B cell (primary cell): ENCODE data around the gene CDHR2. TPM values are rescaled to one million over a fixed set of nuclear protein-coding genes. Genes with fewer than 3 reads are reported as not detected.

Experiments used
- ATAC-seq: fragments of 200-7000 bp; cut with Tn5 transposase; one replicate; pipeline ENCODE4 v1.10.0; 2021; ENCODE audit warnings: low read depth, mild to moderate bottlenecking, moderate number of reproducible peaks, moderate library complexity
- CTCF ChIA-PET: fragments of 350-600 bp; sonication (Branson Sonifier 250); formaldehyde crosslinking; loops from one replicate; lab custom pipeline; 2021; ENCODE audit warnings: antibody characterized with exemption, inconsistent platforms; lab: Charles Lee
- POLR2A ChIA-PET: fragments of 350-600 bp; sonication (Branson Sonifier 250); formaldehyde crosslinking; loops from one replicate; lab custom pipeline; 2021; ENCODE audit warnings: antibody characterized with exemption; lab: Charles Lee
- DNase-seq: peaks from one replicate; pipeline ENCODE4 v3.0.0; 2013
- H2AFZ ChIP-seq: 2 replicates; pipeline ENCODE4 v1.6.1; 2012; ENCODE audit warnings: mild to moderate bottlenecking, low read depth, low read length; ENCODE audit not compliant: insufficient read depth, poor library complexity, severe bottlenecking
- H3K27ac ChIP-seq, 2 donors: 1 replicate in 1 of 2; 2 replicates in 1 of 2; pipeline ENCODE4 v1.5.1; 2012 to 2013; ENCODE audit warnings: low read length in 2 of 2, mild to moderate bottlenecking in 2 of 2, moderate library complexity in 1 of 2
- H3K27me3 ChIP-seq, 4 experiments: fragments of 200-600 bp in 1 of 4; sonication (generic) in 1 of 4; replicated peaks in 1 of 4; 1 replicate in 2 of 4; 2 replicates in 2 of 4; pipeline versions ENCODE4 v1.6.1 to v1.7.0; 2013 to 2016; ENCODE audit warnings: low read length in 3 of 4, mild to moderate bottlenecking in 2 of 4, mixed read lengths in 1 of 4, moderate library complexity in 1 of 4; ENCODE audit not compliant: insufficient read depth in 4 of 4, control insufficient read depth in 3 of 4; ENCODE audit errors: control extremely low read depth in 1 of 4
- H3K36me3 ChIP-seq, 2 experiments: replicated peaks in 1 of 2; 1 replicate in 1 of 2; 2 replicates in 1 of 2; pipeline versions ENCODE4 v1.6.1 to v1.7.1; 2013; ENCODE audit warnings: low read length in 1 of 2; ENCODE audit not compliant: insufficient read depth in 2 of 2, control insufficient read depth in 1 of 2; ENCODE audit errors: control extremely low read depth in 1 of 2, extremely low read depth in 1 of 2
- H3K4me1 ChIP-seq, 2 donors: fragments of 200-600 bp in 1 of 2; sonication (generic) in 1 of 2; 1 replicate in 1 of 2; 2 replicates in 1 of 2; pipeline versions ENCODE4 v1.5.1 to v1.6.1; 2013 to 2017; ENCODE audit warnings: low read length in 2 of 2; ENCODE audit not compliant: control insufficient read depth in 2 of 2, insufficient read depth in 2 of 2
- H3K4me2 ChIP-seq: replicated peaks from 2 replicates; pipeline ENCODE3; 2012; ENCODE audit warnings: mild to moderate bottlenecking, low read depth, low read length; ENCODE audit not compliant: poor library complexity, severe bottlenecking
- H3K4me3 ChIP-seq, 5 experiments: fragments of 200-600 bp in 1 of 5; sonication (generic) in 1 of 5; 1 replicate in 3 of 5; 2 replicates in 2 of 5; pipeline versions ENCODE4 v1.5.1 to v1.7.0; 2011 to 2016; ENCODE audit warnings: low read length in 4 of 5, mild to moderate bottlenecking in 4 of 5, low read depth in 2 of 5, control low read depth in 1 of 5, moderate library complexity in 1 of 5; ENCODE audit not compliant: insufficient read depth in 1 of 5; ENCODE audit errors: control extremely low read depth in 1 of 5, extremely low read depth in 1 of 5
- H3K79me2 ChIP-seq: fragments of 200-600 bp; sonication (generic); one replicate; pipeline ENCODE4 v1.6.0; 2016; ENCODE audit warnings: low read length; ENCODE audit not compliant: control insufficient read depth, insufficient read depth
- H3K9ac ChIP-seq: fragments of 200-600 bp; sonication (generic); 2 replicates; pipeline ENCODE4 v1.6.1; 2017; ENCODE audit warnings: mild to moderate bottlenecking, low read length, moderate library complexity
- H3K9me3 ChIP-seq, 3 donors: one replicate each; pipeline versions ENCODE4 v1.6.1 to v1.7.1; 2013; ENCODE audit warnings: low read length in 2 of 3; ENCODE audit not compliant: control insufficient read depth in 2 of 3, insufficient read depth in 1 of 3; ENCODE audit errors: control extremely low read depth in 1 of 3
- H4K20me1 ChIP-seq: 2 replicates; pipeline ENCODE4 v1.6.0; 2012; ENCODE audit warnings: mild to moderate bottlenecking, low read length; ENCODE audit not compliant: insufficient read depth, control insufficient read depth, poor library complexity, severe bottlenecking
- H3K27ac Mint-ChIP-seq: one replicate; pipeline ENCODE4 v1.8.0; 2021; ENCODE audit warnings: mixed read lengths
- H3K27me3 Mint-ChIP-seq: one replicate; pipeline ENCODE4 v1.8.0; 2021; ENCODE audit warnings: mixed read lengths
- H3K4me1 Mint-ChIP-seq: one replicate; pipeline ENCODE4 v1.8.0; 2021; ENCODE audit warnings: mixed read lengths
- H3K4me3 Mint-ChIP-seq: one replicate; pipeline ENCODE4 v1.8.0; 2021; ENCODE audit warnings: mixed read lengths
- H3K9me3 Mint-ChIP-seq: one replicate; pipeline ENCODE4 v1.8.0; 2022; ENCODE audit warnings: mixed read lengths; ENCODE audit not compliant: insufficient read depth
- EZH2 ChIP-seq: IDR thresholded peaks from 2 replicates; pipeline ENCODE4 v1.6.1; 2012; ENCODE audit warnings: borderline replicate concordance, low read depth, mild to moderate bottlenecking, moderate library complexity, low read length; ENCODE audit not compliant: insufficient read depth, poor library complexity, severe bottlenecking
- WGBS: methylation state at CpG from one replicate; pipeline ENCODE4 v1.1.5; 2013; ENCODE audit warnings: missing lambda C conversion rate; ENCODE audit not compliant: insufficient coverage; 5-methylcytosine and 5-hydroxymethylcytosine counted together
- intact Hi-C: fragments of 100-400 bp; cut with micrococcal nuclease; formaldehyde crosslinking; loops from one replicate; pipeline ENCODE4 v1.10.0; 2022
- polyA plus RNA-seq: library from polyadenylated mRNA; depleted of rRNA; stranded (reverse); fragments of >200 nt; gene quantifications from 2 replicates; pipeline ENCODE4 v1.2.3, GENCODE V29; 2012
- total RNA-seq, 2 donors: library from RNA; stranded (reverse); fragments of 120-200 nt in 1 of 2; gene quantifications; 1 replicate in 1 of 2; 2 replicates in 1 of 2; pipeline versions ENCODE4 v1.2.3 to v1.2.4, GENCODE V29; 2013 to 2022
- TF ChIP-seq, protein P1 (sequence below): fragments of 200-600 bp; IDR thresholded peaks from one replicate; pipeline ENCODE4 v1.8.0; 2022; ENCODE audit warnings: antibody characterized with exemption, mild to moderate bottlenecking

Gene CDHR2
- total and polyA plus RNA-seq, 2 donors (not counting 1 experiment from before 2014, with no cell fraction given): 0.25 to 1.7 TPM

DNA sequence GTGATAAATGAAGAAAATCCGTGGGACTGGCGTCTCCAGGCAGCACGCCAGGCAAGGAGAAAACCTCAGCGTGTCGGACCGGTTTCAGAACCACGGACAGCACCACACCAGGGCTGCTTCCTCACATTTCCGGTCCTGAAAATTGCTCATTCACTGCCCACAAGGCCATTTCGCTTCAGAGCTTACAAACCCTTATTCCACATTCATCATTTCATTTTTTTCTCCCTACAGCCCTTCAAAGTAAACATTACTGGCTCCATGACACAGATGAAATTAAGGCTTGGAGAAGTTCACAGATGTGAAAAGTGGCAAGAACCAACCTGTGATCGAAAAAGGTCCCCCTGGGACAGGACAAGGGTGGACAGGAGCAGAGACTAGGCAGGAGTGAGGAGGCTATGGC, 62.3 kb downstream of the CDHR2 start:
- Histone ChIP-seq H3K27me3 (peaks cover 0 to 26% (median 10%) of the 10 kb centered on the region in 4 experiments), H3K4me1 (peaks cover 4 to 9% of the 10 kb centered on the region in 2 donors), H3K9me3 (no peaks in the 10 kb centered on the region), H3K79me2 (no peaks in the 10 kb centered on the region), H3K4me2 (no peak overlapping the region), H3K4me3 (no peak overlapping the region), H4K20me1 (no peaks in the 10 kb centered on the region), H3K36me3 (no peaks in the 10 kb centered on the region), H2AFZ (no peak overlapping the region), H3K27ac (no peak overlapping the region), H3K9ac (no peak overlapping the region)
- H3K9me3 Mint-ChIP-seq: no peaks in the 10 kb centered on the region
- intact Hi-C loops: loop anchor here (2.0 kb wide), 1 partner anchor 19 kb away; the partner anchor contains the start of genes EIF4E1B and SNCB
- no peak overlapping the region for H3K27ac Mint-ChIP-seq
- H3K4me1 Mint-ChIP-seq: peaks cover 12% of the 10 kb centered on the region
- CTCF ChIA-PET: interaction anchor here (1.2 kb wide), 1 partner anchor 35 kb away, joined by 3 read pairs; the partner anchor contains the start of gene TSPAN17
- ATAC-seq (no peak), DNase-seq (peak; percentile 59)
- POLR2A ChIA-PET: no interaction called here
- peak overlapping the region; percentile 7 for H3K4me3 Mint-ChIP-seq
- WGBS: 15% methylated on average over 10 of the region's 10 CpGs
- TF ChIP-seq EZH2: no peak
- TF ChIP-seq, protein P1, sequence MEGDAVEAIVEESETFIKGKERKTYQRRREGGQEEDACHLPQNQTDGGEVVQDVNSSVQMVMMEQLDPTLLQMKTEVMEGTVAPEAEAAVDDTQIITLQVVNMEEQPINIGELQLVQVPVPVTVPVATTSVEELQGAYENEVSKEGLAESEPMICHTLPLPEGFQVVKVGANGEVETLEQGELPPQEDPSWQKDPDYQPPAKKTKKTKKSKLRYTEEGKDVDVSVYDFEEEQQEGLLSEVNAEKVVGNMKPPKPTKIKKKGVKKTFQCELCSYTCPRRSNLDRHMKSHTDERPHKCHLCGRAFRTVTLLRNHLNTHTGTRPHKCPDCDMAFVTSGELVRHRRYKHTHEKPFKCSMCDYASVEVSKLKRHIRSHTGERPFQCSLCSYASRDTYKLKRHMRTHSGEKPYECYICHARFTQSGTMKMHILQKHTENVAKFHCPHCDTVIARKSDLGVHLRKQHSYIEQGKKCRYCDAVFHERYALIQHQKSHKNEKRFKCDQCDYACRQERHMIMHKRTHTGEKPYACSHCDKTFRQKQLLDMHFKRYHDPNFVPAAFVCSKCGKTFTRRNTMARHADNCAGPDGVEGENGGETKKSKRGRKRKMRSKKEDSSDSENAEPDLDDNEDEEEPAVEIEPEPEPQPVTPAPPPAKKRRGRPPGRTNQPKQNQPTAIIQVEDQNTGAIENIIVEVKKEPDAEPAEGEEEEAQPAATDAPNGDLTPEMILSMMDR: no peak
- peaks cover 38% of the 10 kb centered on the region for H3K27me3 Mint-ChIP-seq

DNA sequence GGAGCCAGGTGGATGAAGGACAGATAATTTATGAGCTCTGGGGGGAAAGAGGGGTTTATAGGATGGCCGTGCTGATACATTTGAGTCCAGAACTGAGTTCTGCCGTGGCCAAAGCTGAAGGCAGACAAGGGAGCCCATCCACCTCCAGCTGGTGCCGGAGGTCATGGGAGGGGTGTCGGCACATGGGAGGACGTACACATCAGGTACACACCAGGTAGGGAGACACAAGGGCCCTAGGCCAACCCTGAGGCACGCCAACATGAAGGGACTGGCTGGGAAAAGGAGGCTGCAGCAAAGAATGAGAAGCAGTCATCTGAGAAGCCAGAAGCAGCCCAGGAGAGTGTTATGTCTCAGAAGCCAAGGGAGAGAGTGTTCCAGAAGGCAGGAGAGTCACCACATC, 62.9 kb downstream of the CDHR2 start:
- H4K20me1 ChIP-seq: no peaks in the 10 kb centered on the region
- Mint-ChIP-seq H3K27ac (no peak overlapping the region), H3K4me1 (peaks cover 12% of the 10 kb centered on the region), H3K27me3 (peaks cover 43% of the 10 kb centered on the region), H3K4me3 (peak overlapping the region; percentile 7), H3K9me3 (no peaks in the 10 kb centered on the region)
- peaks cover 0 to 31% (median 12%) of the 10 kb centered on the region in 4 experiments for H3K27me3 ChIP-seq
- CTCF ChIA-PET: interaction anchor here (1.2 kb wide), 1 partner anchor 35 kb away, joined by 3 read pairs; the partner anchor contains the start of gene TSPAN17
- H3K36me3 ChIP-seq: no peaks in the 10 kb centered on the region
- DNase-seq (no peak), ATAC-seq (no peak)
- WGBS: 91% methylated on average over 6 of the region's 6 CpGs
- no peaks in the 10 kb centered on the region for H3K9me3 ChIP-seq
- no peak overlapping the region for H3K27ac ChIP-seq
- intact Hi-C loops: no loop called here
- H3K79me2 ChIP-seq: no peaks in the 10 kb centered on the region
- H3K4me3 ChIP-seq: no peak overlapping the region
- H2AFZ ChIP-seq: no peak overlapping the region
- POLR2A ChIA-PET: interaction anchor here (1.1 kb wide), 1 partner anchor 76 kb away, joined by 3 read pairs; no protein-coding TSS in a partner anchor
- H3K9ac ChIP-seq: no peak overlapping the region
- no peak for TF ChIP-seq EZH2
- TF ChIP-seq, protein P1: no peak
- peaks cover 4 to 9% of the 10 kb centered on the region in 2 donors for H3K4me1 ChIP-seq
- no peak overlapping the region for H3K4me2 ChIP-seq
